HK-2 (cell line): ENCODE results near the gene CRYBG2.

Source experiments
- DNase-seq: peaks from one replicate; pipeline ENCODE4 v3.0.0-alpha.2; 2018; ENCODE audit not compliant: unreplicated experiment

The CRYBG2 gene

GRCh38 chr1:26280333-26281042, 73.4 kb downstream of the CRYBG2 start:
- peak; percentile 68 for DNase-seq

- peak; percentile 84 for DNase-seq
Measured at GRCh38 chr1:26279456-26280332, 74.2 kb downstream of the CRYBG2 start, which contains the start of gene SH3BGRL3. SH3BGRL3 (plus strand) TSS chr1:26280086; CDS start chr1:26280156, 70 bp downstream.

- no peak for DNase-seq
Measured at GRCh38 chr1:26278724-26279455, 75.0 kb downstream of the CRYBG2 start.

- no peak for DNase-seq
Measured at GRCh38 chr1:26278303-26278702, 75.6 kb downstream of the CRYBG2 start.

- DNase-seq, result no peak
Measured at GRCh38 chr1:26277719-26278118, 76.2 kb downstream of the CRYBG2 start.

GRCh38 chr1:26277261-26277661, 76.7 kb downstream of the CRYBG2 start:
- no peak for DNase-seq

GRCh38 chr1:26276432-26276838, 77.5 kb downstream of the CRYBG2 start:
- no peak for DNase-seq

- DNase-seq, result peak; percentile 72
Measured at GRCh38 chr1:26275580-26276431, 78.1 kb downstream of the CRYBG2 start.

- DNase-seq, result no peak
Measured at GRCh38 chr1:26274801-26275425, 79.0 kb downstream of the CRYBG2 start.
